Loucy (cell line): ENCODE data around the gene CELSR3.

Source experiments
- EZH2phosphoT487 ChIP-seq: fragments of 200-600 bp; IDR thresholded peaks from 2 replicates; pipeline ENCODE4 v1.6.1; 2018; ENCODE audit warnings: antibody characterized with exemption, mild to moderate bottlenecking, moderate library complexity, borderline replicate concordance
- TF ChIP-seq, protein P1 (sequence below): fragments of 200-600 bp; sonication (generic); conservative IDR thresholded peaks from 2 replicates; pipeline ENCODE4 v1.5.1; 2014; ENCODE audit warnings: mild to moderate bottlenecking, antibody characterized with exemption, low read length

GRCh38 chr3:48692551-48692950, 29.9 kb upstream of the CELSR3 start:
- TF ChIP-seq, protein P1, sequence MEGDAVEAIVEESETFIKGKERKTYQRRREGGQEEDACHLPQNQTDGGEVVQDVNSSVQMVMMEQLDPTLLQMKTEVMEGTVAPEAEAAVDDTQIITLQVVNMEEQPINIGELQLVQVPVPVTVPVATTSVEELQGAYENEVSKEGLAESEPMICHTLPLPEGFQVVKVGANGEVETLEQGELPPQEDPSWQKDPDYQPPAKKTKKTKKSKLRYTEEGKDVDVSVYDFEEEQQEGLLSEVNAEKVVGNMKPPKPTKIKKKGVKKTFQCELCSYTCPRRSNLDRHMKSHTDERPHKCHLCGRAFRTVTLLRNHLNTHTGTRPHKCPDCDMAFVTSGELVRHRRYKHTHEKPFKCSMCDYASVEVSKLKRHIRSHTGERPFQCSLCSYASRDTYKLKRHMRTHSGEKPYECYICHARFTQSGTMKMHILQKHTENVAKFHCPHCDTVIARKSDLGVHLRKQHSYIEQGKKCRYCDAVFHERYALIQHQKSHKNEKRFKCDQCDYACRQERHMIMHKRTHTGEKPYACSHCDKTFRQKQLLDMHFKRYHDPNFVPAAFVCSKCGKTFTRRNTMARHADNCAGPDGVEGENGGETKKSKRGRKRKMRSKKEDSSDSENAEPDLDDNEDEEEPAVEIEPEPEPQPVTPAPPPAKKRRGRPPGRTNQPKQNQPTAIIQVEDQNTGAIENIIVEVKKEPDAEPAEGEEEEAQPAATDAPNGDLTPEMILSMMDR: no peak
- TF ChIP-seq EZH2phosphoT487: no peak
